SK-N-MC (cell line): ENCODE results near the gene SFTA2.

Source experiments
- EZH2 ChIP-seq: fragments of 200-600 bp; sonication (generic); IDR thresholded peaks from one replicate; pipeline ENCODE4 v1.6.1; 2017; ENCODE audit warnings: antibody characterized with exemption
- POLR2AphosphoS5 ChIP-seq: IDR thresholded peaks from 2 replicates; pipeline ENCODE4 v1.6.1; 2012; ENCODE audit warnings: mild to moderate bottlenecking, low read depth, low read length, borderline replicate concordance

GRCh38 chr6:30932665-30933365, 845 bp upstream of the SFTA2 start:
- no peak for TF ChIP-seq POLR2AphosphoS5
- TF ChIP-seq EZH2 = no peak
